Stimulated activated CD4-positive, alpha-beta T cell treated with anti-CD3 and anti-CD28 coated beads, Interleukin-15, amount 100 ng/mL, for 1 hour (primary cell): ENCODE measurements around the gene BTBD7.

Experiments used
- DNase-seq, 2 donors: peaks; one replicate each; pipeline ENCODE4 v3.0.0-alpha.2; 2020; ENCODE audit warnings: low read depth in 1 of 2, low spot score in 1 of 2

Gene BTBD7

DNA sequence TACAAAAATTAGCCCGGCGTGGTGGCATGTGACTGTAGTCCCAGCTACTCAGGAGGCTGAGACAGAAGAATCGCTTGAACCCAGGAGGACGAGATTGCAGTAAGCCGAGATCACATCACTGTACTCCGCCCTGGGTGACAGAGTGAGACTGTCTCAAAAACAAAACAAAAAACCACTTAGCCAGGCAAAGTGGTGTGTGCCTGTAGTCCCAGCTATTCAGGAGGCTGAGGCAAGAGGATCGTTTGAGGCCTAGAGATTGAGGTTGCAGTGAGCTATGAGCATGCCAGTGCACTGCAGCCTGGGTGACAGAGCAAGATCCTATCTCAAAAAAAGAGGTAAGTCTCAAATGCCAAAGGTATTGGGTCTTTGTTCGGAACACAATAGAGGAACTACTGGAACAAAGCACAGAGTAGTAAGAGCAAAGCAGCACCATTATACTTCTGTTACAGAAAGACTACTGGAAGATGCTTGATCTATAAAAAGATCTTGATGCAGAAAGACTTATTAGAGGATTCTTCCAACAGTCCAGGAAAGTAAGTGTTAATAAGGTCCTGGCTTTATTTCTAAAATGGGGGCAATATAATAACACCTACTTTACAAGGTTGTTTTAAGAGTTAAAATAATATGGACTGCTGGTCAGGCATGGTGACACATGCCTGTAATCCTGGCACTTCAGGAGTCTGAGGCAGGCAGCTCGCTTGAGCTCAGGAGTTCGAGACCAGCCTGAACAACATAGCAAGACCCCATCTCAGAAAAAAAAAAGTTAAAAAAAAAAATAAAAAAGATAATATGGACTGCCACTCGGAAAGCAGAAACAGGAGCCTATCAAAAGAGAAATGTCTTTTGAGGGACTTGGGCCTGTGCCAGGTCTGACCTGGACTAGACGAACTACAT lies 29.9 kb downstream of the BTBD7 start:
- no peak for DNase-seq

DNA sequence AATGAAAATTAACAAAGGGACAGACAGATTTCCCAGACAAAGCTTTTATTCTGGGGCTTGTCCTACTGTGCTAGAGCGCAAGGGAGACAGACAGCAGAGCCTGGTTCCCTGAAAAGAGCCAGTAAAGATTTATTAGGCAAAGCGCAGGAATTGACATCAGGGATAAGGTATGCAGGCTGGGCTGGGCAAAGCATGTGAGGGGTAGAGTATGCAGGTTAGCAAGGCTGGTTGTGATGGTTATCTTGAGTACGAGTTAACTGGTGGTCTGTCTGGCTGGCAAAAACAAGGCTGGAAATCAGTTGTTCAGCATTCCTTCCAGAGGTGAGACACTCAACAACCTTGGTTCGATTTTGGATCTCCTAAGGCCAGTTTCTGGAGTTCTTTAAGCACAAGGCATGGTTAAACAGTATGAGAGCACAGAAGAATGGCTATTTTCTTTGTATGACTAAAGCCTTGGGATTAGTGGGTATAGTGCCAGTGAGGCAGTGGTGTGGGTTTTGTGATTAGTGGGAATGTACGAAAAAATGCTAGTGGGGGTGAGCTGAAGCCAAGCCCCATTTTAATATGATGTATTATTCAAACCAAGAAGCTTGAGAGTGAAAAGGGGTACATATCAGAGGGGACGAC lies 30.9 kb downstream of the BTBD7 start:
- DNase-seq, result no peak

DNA sequence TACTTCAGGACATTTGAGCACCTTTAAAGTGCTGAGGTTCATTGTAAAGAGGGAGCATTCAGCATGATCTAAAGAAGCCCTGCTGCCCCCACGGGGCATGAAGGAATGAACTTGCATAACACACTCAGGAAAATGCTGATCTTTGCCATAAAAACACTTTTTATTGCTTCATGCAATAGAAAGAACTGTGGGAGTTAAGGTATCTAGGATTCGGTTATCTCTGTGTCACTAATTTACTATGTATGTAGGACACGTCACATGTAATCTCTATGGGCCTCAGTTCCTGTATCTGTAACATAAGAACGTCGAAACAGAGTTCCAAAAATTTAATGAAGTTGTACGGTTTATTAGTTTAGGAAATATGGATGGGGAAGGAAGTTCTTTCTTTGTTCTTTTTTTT lies 33.0 kb downstream of the BTBD7 start:
- DNase-seq, result no peak

DNA sequence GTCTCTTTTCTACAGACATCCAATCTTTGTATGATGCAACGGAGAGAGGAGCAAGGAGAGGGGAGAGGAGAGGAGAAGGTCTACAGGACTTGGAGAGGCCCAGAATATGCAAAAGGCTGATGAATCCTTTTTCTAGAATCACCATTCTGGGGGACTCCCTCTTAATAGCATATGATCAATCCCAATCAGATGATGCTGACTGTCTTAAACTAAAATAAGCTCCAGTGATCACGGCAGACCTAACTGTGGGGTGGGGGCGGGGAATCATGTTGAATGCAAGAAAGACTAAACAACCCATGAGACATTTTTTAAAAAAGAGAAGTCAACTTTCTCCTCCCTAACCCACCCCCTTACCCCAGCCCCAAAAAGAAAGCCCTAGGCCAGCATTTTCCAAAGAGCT lies 33.4 kb downstream of the BTBD7 start:
- DNase-seq, result no peak

DNA sequence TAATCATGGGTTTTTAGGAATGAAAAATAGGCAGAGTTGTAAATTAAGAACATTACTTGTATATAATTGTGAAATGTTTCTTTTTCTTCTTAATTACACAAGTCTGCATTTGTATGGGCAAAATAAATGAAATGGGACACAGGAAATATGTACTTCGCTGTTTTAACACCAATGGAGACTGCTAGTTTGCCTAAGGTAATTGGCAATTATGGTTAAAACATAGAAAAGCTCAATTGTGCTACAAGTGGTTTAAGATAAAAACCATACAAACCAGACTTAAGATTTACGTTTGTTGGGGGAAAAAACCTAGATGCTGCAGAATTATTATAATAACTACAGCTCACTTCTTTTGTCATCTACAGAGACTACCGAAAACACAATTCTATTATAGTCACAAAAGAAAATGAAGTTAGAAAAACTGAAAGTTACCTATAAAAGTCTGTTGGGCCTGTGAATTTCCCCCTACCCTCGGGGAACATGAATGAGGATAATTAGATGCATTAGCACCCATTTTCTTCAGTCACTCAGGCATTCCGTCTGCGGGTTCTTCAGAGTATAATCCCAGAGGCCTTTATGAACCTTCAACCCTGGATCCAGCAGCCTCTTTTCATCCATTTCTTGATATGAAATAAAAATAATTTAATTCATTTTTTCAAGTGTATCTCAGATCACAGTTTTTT lies 37.2 kb downstream of the BTBD7 start:
- DNase-seq, result no peak

DNA sequence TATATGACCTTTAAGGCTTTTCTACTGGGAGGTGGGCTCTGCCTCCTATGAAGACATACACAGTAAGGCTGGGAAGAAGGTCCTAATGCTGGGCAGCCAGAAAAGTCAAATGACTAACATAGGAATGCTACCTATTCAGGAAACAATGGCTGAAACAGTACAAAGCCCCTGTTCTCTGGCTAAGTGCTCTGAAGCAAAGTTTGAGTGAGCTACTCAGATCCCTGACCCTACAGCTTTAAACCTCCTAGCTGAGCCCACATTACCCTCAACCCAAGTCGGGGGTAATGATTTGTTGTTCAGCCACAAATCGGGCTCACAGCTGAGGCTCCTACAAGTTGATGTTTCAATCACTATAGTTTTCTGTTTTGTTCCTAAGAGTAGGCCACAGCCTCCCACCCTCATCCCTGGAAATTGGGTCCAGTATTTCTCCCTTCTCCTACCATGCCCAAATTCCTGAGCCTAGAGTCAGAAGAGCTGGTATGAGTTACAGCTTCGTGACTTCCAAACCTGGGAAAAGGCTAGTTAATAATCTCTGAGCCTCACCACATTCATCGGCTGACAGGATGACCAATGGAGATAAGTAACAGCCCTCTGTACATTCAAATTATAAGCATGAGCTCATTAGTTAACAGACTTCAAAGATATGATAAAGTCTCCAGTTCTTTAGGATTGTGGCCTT lies 46.5 kb downstream of the BTBD7 start:
- DNase-seq, result no peak

DNA sequence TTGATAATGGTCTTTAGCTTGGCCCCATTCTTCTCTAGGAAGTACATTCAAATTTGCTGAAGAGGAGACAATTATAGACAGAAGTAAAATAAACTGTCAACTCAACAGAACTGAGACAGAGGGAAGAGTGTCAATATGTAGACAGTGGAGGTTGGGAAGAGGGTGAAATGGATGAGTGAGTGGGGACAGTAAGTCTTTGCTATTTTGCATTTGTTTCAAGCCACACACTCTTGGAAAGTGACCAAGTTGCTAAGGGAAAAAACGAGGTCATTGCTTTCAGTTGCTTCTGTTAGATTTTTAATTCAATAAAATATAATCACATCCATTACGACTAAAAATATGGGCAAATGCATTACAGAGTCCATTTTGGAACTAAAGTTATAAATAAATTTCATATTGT lies 47.8 kb downstream of the BTBD7 start:
- DNase-seq, result no peak

DNA sequence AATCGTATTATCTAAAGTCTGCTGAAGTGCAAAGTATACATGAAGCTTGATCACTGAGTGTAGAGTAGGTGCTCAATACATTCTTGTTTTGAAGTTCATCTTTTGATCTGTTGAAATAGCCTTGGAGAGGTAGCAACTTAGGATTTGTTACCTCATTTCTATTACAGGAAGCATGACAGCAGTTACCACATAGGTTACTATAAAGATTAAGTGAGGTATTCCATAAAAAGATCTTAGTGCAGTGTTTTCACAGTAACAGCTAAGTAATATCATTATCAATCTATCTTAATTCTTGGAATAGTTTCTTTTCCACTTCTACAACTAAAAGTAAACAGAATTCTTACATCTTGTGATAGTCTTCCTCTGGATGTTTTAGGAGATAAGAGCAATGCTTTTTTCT lies 50.9 kb downstream of the BTBD7 start:
- no peak for DNase-seq

DNA sequence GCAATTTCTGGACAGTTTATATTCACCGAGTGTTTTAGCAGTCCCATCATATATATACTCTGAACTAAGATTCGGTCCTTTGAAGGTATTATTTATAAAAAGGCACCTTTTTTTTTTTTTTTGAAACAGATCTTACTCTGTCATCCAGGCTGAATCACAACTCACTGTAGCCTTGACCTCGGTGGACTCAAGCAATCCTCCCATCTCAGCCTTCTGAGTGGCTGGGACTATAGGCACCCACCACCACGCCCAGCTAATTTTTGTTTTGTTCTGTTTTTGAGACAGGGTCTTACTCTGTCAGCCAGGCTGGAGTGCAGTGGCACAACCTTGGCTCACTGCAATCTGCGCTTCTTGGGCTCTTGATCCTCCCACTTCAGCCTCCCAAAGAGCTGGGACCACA lies 52.1 kb downstream of the BTBD7 start:
- DNase-seq, result no peak

DNA sequence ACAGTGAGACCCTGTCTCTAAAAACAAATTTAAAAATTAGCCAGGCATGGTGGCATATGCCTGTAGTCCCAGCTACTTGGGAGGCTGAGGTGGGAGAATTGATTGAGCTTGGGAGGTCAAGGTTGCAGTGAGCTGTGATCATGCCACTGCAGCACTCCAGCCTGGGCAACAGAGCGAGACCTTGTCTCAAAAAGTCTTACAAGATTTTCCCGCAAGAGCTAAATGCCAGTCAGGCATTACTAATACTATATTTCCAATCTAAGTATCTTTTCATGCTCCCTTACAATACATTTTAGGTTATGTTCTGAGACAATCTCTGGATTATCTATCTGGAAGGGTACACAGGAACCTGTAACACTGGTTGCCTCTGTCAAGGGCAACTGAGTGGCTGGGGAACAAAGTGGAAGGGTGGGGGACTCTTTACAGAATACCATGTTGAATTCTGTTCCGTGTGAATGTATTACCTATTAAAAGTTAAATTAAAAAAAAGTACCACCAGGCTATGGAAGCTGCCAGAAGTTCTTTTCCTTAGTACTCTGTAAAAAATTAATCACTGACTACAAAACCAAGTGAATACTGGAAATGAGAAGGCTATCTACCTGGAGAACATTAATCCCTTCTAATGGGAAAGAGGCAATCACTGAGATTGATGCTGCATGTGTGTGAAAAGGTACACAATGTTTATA lies 56.7 kb downstream of the BTBD7 start:
- no peak for DNase-seq

DNA sequence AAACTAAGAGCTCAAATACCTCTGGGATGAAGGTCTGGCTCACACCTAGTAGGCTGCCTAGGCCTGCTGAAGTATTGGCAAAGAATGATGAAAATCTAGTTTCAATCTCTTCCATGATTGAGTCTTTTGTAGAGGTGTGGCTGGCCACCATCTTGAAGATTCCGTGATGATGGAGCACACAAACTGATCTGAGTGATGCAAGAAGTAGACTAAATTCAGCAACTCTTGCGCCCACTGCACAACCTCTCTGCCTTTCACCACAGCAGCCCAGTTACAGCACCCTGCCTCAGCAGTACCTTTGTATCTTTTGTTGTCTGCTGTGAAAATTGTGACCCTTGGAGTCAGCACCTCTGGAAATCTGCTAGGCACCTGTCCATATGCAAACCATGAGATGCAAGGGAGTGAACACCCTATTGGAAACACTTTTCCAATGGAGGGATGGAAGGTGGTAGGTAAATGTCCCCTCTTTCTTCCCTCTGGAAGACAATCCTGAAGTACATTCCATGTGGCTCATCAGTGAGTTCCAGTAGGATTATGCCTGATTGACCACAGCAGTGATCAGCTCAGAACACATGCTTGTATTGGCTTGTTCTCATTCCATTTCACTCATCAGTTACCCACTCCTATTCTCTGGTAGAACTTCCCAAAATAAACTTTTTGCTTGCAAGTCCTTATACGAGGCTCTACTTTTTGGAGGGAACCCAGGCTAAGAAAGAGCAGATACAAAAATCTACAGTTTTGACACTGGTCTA lies 58.6 kb downstream of the BTBD7 start:
- DNase-seq, result no peak

DNA sequence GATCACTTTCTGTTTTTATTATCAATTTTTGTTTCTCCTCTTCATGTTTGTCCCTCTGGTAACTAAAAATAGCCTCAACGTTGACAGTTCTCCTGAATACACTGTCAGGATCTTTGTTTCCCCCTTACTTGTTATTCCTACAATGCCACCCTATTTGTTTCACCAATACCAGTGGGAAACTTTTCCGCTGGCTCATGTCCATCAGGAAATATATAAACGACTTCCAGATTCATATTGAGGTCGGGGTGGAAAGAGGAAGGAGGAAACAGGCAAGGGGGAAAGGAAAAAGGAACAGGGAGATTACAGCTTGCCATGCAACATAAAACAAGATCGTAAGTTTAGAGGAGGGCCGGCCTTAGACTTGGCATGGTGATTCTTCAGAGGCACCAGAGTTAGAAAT lies 61.7 kb downstream of the BTBD7 start:
- DNase-seq, result no peak

DNA sequence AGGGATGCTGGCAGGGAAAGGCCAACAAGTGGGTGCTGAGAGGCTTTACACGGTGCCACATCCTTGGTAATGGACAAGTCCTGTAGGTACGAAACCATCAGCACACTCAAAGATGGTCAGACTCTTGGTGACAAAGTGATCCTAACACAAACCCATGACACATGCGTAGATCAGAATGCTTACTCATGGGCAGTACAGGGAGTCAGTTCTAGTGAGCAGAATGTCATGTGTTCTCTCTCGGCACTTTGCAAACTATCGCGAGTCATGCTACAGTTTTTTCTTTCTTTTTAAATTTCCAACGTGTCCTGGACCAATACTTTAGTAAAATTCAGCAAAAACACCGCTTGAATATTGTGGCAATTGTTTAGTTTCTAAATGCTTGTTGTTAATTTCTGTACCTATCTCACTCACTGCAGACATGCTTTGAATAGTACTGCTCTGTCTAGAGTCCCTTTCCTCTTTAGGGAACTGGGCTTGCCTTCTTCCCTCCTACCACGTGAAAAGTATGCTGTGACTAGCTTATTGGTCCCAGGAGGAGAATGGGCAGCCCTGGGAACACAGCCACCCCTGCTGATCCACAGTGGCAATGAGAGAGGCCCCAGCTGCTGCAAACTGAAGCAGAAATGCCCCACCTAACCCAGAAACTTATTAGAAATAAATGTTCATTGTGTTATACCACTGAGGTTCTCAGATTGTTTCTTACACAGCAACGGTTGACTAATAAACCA lies 63.3 kb downstream of the BTBD7 start:
- no peak for DNase-seq

DNA sequence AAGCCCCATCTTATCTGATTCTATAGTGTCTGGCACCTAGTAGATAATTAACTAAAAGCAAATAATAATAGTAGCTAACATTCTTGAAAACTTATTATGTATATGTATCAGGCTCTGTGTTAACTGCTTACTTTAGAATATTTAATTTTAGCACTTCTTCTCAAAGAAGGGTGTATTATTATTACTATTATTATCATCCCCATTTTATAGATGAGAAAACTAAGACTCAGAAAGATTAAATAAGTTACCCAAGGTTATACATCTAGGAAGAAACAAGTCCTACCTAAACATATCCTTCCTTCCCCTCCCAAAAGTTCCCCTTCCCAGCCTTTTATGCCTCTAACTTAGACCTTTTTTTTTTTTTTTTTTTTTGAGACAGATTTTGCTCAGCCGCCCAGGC lies 64.4 kb downstream of the BTBD7 start:
- DNase-seq, result no peak

DNA sequence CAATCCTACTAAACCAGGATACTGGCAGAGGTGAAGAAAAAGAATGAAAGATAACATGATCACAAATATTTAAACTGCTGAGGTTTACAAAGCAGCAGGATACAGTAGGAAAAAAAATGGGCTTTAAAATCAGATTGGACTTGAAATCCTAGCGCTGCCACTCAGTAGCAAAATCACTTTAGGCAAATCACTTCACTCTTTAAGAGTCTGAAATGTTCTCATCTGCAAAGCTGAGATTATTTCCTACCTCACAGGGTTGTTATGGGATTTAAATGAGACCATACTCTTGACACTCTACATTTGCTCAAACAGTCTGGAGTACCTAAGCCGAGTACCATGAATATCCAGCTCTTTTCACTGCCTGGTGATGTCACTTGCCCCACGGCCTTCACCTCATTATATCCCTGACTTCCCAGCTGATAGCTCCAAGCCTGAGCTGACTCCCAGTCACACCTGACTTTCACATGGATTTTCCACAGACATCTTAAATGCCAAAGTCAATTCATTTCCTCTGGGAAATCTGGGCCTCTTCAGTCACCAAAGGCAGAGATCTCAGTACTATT lies 65.6 kb downstream of the BTBD7 start:
- no peak for DNase-seq

DNA sequence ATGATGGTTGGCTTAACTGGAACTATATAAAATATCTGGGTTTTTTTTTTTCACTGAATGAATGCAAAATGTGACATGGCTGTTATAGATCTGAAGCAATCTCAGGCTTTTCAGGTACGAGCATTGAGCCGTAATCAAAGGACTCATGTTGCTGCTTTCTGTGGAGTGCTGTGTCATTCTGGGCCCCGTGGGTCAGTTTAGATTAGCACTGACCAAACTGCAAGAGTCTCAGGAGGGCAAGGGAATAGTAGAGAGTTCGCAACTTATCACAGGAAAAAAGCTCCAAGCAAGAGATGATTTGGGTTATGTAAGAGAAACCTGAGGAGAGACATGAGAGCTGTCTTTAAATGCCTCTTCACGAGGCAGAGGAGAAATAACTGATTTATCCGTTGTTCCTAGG lies 66.7 kb downstream of the BTBD7 start:
- DNase-seq, result no peak

DNA sequence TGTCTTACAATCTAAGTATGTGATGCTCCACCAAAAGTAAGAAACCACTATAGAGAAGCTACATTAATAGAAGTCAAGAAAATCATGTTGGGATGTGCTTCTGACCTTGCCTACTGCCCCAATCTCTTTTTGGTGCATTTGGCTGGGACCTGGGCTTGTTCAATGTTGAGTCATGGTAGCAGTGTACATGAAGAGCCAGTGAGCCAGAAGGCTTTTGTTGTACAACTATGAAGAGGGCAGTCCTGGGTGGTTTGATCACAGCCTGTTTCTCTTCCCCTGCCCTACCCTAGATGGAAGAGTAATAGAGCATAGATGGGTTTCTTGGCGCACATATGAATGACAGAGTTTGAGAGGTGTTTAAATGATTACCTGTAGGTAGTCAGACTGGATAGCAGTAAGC lies 69.4 kb downstream of the BTBD7 start:
- no peak for DNase-seq

DNA sequence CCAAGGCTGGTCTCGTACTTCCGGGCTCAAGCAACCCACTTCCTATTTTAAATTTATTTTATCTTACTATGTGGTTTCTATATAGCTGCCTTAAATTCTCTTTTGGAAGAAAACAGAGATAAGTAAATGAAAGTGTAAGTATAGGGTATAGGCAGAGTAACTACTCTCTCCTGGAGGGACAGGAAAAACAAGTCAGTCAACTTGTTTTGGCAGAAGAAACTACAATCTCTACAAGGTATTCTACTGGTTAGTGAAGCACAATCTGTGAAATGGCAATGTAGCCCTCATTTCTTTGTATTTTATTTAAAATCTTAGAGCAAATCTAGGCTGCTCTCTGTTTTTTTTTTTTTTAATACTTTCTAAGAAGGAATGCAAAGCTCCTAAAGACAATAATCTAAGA lies 70.4 kb downstream of the BTBD7 start:
- DNase-seq, result no peak

DNA sequence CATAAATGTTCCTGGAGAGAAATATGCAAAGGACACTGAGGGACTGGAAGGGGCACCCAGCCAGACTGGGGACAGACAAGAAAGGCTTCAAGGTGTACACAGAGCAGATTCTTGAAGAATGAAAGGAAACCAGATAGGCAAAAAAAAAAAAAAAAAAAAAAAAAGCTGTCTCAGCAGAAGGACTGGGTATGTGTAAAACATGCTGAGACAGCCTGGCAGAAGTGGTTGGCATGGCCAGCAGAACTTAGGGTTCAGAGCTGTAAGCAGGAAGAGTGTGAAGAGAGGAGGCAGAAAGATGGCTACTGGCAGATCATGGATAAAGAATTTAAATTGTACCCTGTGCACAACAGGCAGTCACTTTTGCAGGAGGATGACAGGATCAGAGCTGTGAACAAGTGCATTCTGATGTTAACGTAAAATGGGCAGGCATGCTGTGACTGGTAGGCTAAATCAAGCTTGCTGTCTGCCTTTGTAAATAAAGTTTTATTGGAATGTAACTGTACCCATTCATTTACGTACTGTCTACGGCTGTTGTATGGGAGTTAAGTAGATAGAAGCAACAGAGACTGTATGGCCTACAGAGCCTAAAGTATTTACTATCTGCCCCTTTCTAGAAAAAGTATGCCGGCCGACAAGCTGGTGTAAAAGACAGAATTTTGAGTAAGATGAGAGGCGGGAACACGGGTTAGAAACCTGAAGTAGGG lies 83.6 kb downstream of the BTBD7 start:
- no peak for DNase-seq
